Measurements from ENCODE around the gene ZNF345.

The ZNF345 gene

DNA sequence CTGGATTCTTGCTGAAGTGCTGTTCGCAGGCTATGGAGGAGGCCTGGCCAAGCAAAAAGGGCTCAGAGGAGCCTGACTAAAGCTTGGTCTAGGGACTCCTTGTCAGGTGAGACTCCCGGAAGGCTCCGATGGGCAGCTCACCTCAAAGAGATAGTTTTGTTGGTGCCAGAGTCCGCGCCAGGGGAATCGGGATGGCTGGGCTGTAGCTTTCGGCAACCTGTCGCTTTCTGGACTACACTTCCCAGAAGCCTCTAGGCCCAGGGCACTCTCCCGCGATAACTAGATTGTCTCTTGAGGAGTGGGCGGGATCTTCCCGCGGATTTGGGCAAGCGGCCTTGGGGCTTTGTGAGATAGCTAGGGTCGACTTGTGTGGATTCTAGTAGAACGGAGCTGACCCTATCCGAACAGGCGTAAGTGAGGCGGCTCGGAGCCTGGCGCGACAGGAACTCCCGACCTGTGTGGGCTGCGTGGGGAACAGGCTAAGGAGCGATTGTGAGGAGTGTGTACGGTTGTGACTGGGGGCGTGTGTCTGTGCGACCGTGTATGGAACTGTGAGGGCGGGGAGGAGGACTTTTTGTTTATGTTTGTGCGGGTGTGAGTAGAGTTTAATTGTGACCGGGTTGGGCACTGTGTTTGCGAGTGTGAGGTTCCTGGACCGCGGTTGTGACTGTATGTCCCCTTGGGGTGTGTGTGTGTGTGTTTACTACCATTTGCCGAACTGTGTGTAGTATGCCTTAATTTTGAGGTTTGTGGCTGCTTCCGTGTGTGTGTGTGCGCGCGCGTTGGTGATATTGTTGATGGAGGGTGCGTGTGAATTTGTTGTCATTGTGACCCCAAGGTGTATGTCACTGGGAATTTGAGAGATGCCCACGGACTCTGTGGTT is at the start of gene ZNF345:
Gene ZNF345 (plus strand): TSS at position 318 of the 884 bp plus-strand sequence. CDS start 25,955 bp downstream, outside the sequence.
- peak; percentile 65 for DNase-seq (ENCODE audit: low read depth)

DNA sequence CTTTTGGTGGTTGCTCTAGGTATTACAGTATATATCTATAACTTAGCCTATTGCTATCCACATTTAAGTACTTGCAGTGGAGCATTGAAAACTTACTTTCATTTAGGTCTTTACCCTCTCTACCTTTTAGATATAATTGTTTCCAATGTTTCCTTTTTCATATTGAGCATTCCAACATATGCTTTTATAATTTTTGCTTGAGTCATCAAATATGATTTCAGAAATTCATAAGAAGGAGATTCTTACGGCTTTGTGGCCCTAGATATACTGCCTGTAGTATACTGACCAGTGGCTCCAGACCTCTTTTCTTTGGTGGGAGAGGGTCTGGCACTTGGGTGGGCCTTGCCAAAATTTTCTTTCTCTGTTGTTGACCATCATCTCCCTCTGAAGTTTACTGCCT is 45.3 kb upstream of the ZNF345 start:
- no peak for DNase-seq (ENCODE audit: low read depth)

DNA sequence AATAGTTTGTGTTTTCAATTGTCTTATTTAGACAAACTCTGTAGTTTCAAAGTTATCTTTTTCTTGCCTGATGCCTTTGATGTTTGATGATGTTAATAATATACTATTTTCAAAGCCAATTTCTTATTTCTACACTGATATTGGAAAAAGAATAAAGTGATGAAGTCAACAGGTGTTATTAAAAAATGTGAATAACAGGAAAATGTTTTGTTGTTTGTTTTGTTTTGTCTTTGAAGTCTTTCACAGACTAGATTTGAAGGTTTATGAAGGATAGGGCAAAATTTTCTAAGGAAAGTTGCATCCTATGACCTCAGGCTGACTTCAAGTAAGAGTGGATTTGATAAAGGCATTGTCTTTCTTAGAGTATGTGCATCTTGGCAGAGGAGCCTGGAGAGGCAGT is 43.6 kb upstream of the ZNF345 start:
- no peak for DNase-seq (ENCODE audit: low read depth)

DNA sequence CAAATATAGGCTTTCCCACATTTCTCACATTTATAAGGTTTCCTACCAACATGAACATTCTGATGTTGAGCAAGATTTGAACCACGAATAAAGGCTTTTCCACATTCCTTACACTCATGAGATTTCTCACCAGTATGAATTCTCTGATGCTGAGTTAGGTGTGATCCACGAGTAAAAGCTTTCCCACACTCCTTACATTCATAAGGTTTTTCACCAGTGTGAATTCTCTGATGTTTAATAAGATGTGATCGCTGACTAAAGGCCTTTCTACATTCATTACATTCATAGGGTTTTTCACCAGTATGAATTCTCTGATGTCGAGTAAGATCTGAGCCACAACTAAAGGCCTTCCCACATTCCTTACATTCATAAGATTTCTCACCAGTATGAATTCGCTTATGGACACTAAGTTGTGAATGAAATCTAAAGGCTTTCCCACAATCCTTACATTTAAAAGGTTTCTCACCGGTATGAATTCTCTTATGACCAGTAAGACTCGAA is 31.5 kb upstream of the ZNF345 start:
- DNase-seq (ENCODE audit: low read depth): no peak

DNA sequence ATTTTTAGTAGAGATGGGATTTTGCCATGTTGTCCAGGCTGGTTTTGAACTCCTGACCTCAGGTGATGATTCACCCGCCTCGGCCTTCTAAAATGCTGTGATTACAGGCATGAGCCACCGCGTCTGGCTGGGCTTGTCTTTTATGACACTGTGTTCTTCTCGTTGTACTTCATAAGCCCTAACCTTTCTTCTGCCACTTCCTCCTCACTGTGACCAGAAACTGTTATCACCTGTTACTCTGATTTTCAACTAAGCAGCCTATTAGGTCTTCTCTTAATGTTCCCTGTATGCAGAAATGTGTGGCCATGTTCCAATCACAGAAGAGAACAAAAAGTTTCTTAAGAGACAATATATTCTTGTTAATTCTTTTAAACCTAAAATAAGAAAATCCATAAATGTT is 28.9 kb upstream of the ZNF345 start:
- no peak for DNase-seq (ENCODE audit: low read depth)

DNA sequence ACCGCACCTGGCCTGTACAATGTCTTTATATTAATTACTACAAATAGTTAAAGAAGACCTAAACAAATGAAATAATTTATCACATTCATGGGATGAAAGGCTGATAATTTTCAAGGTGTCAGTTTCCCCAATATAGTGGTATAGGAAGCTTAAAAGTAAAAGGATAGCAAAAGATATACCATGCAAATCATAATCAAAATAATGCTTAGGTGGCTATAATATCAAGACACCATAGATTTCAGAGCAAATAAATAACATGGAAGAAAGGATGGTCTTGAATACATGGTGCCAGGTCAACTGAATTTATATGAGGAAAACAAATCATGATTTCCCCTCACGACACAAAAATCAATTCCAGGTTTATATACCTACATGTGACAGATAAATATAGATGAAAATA is 17.2 kb upstream of the ZNF345 start:
- no peak for DNase-seq (ENCODE audit: low read depth)

DNA sequence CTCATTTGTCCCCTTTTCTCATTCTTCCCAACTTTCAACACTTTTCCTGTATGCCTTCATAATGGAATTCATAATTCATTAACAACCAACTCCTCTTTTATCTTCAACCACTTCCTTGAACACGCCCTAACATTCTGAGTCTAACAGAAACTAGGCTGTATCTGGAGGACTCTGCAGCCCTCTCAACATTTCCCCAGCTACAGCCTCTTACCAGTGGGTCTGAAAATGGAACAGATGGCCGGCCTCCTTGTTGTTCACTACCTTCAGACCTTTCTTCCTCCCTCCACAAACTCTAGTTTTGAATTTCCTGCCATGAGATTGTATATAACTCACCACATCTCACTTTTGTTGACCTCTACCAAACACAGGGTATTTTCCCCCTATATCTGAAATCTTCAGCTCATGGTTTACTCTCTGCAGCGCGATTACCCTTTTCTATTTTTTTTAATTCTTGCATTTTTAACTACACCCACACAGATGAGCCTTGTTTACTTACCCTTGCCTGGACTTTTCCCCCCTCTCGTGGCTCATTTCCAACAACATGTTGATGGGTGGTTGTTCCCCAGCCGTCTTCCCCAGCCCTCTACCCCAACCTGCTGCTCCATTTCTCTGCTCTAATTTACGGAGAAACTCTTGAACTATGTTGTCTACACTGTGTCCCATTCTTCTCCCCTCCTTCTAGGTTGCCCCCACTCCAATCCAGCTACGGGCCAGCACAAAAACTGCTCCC is 13.3 kb upstream of the ZNF345 start:
- no peak for DNase-seq (ENCODE audit: low read depth)

DNA sequence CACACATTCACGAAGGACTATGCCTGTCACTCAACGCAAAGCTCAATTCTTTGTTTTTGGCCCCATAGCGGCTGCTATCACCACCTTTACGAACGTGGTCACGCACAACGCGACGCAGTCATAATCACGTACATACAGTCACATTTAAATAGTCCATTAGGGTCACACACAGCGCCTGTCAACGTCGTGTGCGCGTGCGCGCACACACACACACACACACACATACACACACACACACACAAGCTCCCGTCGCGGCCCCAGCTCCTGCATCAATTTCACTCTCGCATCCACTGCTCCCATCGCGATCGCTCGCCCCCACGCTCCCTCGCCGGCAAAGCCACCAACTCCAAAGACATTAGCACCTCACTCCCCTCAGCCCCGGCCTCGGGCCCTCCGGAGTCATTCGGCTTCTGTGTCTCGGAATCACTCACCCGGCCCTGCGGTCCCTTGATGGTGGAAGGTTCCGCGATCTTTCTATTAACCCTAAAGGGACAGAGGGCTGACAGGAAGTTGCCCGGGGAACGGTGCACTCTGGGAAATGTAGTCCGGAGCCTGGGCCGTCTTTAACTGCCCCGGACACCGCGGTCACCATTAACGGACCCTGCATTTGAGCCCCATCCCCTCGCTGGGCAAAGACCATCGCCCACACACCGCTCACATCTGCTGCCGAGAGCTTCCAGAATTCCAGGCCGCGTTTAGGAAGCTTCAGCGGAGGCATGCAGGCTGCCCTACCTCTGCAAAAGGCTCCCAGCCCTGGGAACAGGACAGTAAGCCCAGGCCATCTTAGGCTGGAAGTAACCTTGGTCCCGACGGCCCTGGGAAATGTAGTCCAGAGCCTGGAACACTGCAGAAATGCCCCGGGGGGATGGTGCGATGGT is 12.5 kb upstream of the ZNF345 start, which contains the start of gene ZNF790:
Gene ZNF790 (minus strand): TSS at position 482 of the 878 bp plus-strand sequence. CDS start 12,768 bp downstream, outside the sequence.
- DNase-seq (ENCODE audit: low read depth): peak; percentile 58

DNA sequence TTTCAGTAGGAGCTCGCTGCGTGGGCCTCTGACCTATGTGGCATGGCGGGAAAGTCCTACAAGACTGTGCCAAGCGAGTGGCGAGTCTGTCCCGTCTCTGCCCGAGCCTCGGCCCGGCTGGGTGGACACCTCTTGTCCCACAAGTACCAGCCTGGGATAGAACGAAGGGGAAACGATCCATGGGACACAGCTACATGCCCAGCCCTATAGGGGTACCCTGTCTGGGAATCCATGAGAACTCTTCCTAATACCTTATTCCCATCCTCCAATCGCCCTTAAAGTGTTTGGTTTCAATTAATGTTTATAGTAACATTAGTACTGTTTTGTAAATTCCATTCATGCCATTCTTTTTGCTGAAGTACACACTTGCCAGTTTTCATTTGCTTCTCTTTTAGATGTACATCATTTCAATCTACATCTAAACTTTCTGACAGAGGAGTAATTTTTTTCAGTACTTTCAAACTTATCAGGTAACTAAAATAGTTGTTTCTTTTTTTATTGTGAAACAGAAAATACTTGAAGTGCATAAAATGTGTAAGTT is 11.8 kb upstream of the ZNF345 start:
- DNase-seq (ENCODE audit: low read depth): no peak

DNA sequence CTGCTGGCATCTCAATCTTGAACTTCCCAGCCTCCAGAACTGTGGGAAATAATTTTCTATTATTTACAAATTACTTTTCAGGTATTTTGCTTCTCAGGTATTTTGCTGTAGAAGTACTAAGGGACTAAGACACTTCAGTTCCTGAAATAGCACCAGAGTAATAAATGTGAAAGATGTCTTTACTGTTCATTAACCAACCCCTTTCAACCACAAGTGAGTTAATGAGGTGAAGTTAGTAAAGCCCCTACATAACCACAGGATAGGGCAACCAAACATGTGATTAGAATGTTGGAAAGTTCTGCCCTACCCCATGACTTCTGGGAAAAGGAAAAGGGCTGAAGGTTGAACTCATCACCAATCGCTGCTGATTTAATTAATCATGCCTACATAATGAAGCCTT is 2.7 kb upstream of the ZNF345 start:
- no peak for DNase-seq (ENCODE audit: low read depth)

DNA sequence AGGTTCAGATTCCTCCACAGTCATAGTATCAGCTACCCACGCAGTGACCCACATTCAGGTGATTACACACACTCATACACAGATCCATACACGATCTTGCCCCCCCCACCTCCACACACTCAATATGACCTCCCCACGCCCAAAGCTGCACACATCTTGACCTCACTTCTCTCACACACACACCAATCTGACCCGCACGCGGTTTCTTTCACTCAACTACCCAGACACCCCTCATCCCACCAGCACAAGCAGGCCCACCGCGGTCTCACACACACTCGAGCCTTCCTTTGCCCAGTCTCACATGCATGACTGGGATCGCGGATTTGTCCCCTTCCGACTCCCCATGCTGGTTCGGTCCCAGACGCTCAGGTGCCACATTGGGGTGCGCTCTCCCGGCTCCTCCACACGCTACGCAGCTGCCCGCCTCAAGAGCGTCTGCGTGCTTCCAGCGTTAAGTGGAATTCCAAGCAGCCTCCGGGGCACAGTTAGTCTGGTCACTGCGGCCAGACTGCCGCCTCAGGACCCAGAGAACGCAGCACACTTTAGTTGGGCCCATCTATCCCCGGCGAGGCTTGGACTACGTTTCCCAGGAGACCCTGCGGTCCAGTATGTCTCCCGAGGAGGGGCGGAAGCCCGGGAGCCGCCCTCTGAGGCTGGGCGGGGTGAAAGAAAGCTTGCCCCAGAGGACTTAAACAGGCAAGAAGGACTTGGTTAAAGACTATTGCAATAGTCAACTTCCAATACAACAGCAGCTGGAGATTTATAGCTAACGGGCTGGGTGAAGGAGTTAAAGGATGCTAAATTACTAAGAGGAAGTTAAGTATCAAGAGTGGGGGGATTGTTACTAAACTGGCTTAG is 746 bp upstream of the ZNF345 start:
- DNase-seq (ENCODE audit: low read depth): peak; percentile 64

DNA sequence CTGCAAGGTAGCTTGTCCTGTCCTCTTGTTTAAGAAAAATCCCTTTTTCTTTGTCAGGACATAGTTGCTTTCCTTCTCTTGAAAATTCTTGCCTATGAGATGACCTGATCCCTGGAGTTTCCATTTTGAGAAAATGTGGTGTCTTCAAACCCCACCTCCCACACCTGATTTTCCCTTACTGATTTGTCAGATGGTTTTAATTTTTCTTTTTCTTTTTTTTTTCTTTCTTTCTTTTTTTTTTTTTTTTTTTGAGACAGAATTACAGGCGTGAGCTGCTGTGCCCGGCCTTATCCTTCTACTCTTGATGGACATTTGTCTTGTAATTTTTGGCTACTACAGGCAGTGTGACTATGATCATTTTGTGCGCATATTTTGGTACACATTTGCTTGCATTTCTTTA is 1.2 kb downstream of the ZNF345 start:
- no peak for DNase-seq (ENCODE audit: low read depth)

DNA sequence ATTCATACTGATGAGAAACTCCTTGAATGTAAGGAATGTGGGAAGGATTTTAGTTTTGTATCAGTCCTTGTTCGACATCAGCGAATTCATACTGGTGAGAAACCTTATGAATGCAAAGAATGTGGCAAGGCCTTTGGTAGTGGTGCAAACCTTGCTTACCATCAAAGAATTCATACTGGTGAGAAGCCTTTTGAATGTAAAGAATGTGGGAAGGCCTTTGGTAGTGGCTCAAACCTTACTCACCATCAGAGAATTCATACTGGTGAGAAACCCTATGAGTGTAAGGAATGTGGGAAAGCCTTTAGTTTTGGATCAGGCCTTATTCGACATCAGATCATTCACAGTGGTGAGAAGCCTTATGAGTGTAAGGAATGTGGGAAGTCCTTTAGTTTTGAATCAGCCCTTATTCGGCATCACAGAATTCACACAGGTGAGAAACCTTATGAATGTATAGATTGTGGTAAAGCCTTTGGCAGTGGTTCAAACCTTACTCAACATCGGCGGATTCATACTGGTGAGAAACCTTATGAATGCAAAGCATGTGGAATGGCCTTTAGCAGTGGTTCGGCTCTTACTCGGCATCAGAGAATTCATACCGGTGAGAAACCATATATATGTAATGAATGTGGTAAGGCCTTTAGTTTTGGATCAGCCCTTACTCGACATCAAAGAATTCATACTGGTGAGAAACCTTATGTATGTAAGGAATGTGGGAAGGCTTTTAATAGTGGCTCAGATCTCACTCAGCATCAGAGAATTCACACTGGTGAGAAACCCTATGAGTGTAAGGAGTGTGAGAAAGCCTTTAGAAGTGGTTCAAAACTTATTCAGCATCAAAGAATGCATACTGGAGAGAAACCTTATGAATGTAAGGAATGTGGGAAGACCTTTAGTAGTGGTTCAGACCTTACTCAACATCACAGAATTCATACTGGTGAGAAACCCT is 26.6 kb downstream of the ZNF345 start:
- DNase-seq (ENCODE audit: low read depth): no peak

DNA sequence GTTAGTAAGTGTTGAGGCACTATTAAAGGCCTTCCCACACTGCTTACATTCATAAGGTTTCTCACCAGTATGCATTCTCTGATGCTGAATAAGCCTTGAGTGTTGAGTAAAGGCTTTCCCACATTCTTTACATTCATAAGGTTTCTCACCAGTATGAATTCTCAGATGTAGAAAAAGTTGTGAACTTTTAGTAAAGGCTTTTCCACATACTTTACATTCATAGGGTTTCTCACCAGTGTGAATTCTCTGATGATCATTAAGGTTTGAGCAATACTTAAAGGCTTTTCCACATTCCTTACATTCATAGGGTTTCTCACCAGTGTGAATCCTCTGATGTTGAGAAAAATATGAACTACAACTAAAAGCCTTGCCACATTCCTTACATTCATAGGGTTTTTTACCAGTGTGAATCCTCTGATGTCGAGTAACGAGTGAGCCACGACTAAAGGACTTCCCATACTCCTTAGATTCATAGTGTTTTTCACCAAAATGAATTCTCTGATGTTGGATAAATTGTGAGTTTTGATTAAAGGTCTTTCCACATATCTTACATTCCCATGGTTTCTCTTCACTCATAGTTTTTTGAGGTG is 41.2 kb downstream of the ZNF345 start:
- DNase-seq (ENCODE audit: low read depth): no peak

DNA sequence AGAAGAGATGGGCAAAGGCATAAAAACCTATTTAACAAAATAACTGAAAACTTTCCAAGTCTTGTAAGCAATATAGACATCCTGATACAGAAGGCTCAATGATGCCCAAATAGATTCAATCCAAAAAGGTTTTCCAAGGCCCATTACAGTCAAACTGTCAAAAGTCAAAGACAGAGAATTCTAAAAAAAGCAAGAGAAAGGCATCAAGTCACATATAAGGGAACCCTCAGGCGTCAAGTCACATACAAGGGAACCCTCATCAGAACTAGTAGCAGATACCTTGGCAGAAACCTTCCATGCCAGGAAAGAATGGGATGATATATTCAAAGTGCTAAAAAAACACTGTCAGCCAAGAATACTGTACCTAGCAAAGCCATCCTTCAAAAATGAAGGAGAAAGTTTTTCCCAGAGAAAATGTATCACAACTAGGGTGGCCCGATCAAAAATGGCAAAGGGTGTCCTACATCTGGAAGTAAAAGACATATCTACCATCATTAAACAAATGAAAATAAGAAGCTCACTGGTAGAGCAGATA is 44.2 kb downstream of the ZNF345 start:
- DNase-seq (ENCODE audit: low read depth): no peak

DNA sequence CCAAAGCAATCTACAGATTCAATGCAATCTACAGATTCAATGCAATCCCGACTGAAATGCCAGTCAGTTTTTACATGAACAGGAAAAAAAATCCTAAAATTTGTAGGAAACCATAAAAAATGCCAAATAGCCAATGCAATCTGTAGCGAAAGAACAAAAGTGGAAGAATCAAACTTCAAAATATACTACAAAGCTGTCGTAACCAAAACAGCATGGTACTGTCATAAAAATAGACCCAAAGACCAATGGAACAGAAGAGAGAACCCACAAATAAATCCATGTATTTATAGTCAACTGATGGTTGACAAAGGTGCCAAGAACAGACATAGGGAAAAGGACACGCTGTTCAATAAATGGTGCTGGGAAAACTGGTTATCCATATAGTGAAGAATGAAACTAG is 47.7 kb downstream of the ZNF345 start:
- no peak for DNase-seq (ENCODE audit: low read depth)

DNA sequence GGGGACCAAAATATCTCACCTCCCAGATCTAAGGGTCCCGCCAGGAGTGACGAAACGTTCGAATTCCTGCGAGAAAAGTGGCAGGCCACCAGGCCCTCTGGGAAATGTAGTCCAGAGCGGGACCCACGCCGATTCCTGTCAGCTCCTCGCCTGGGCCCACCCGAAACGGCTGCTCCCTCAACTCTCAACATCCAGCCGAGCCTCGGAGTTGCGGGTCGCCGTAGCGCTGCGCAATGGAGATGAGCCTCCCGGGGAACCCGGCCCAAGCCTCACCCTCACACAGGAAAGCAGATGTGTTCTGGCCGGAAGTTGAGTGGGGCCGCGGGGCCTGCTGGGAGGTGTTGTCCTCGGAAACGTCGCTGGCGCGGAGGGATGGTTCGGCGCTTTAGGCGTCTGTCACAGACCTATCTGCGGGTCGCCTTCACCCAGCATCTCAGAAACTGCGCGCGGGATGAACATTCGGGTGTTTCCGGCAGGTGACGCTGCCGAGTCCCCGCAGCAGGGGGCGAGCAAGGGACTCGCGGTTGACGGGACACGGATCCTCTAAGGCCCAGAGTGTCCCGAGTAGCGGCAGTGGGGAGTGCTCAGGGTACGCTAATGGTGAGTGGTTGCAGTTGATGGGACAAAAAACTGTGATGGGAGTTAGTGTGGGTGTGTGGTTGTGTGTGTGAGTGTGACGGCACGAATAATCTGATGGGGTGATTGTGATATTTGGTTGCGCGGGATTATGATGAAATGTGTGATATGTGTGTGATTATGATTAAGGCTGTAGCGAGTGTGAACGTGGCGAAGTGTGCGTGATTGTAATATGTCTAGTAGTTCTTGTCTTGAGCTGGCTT is 65.5 kb downstream of the ZNF345 start, which contains the start of the genes ZNF568 and ZNF829:
Gene ZNF568 (plus strand): TSS at position 341 of the 839 bp plus-strand sequence. CDS start 6,439 bp downstream, outside the sequence.
Gene ZNF829 (minus strand): TSS at position 300 of the 839 bp plus-strand sequence. CDS start 1,124 bp downstream, outside the sequence.
- DNase-seq (ENCODE audit: low read depth): peak; percentile 80

DNA sequence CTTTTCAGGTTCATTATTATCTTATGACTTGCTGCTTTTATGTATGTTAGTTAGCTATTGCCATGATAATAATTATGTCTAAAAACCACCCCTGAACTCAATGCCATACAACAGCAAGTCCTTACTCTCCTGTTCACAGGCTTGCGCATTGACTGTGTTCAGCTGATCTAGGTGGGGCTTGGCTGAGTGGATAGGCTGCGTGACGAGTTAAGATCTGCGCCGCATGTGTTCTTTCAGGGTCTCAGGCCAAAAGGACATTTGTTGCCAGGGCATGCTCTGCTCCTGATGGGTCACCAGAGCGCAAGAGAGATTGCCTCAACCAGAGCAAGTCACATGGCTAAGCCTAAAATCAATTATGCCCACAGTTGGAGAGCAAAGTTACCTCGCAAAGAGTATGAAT is 66.3 kb downstream of the ZNF345 start:
- no peak for DNase-seq (ENCODE audit: low read depth)
